Stromal cell of bone marrow (primary cell): ENCODE measurements around the gene CHAT.

Experiments
- DNase-seq: peaks from one replicate; pipeline ENCODE4 v3.0.0-alpha.2; 2012; ENCODE audit warnings: low read depth

The CHAT gene

GRCh38 chr10:49688920-49689319 is 75.1 kb downstream of the CHAT start:
- no peak for DNase-seq

- DNase-seq, result no peak
Measured at GRCh38 chr10:49689882-49690510, 76.2 kb downstream of the CHAT start.

GRCh38 chr10:49690698-49691356 is 77.0 kb downstream of the CHAT start:
- no peak for DNase-seq

GRCh38 chr10:49691588-49691987 is 77.8 kb downstream of the CHAT start:
- DNase-seq, result no peak

- DNase-seq, result no peak
Measured at GRCh38 chr10:49694466-49694865, 80.6 kb downstream of the CHAT start.

- no peak for DNase-seq
Measured at GRCh38 chr10:49696311-49696710, 82.5 kb downstream of the CHAT start.

GRCh38 chr10:49698679-49699078 is 84.8 kb downstream of the CHAT start:
- no peak for DNase-seq

- no peak for DNase-seq
Measured at GRCh38 chr10:49700211-49700610, 86.4 kb downstream of the CHAT start.

- DNase-seq, result no peak
Measured at GRCh38 chr10:49700997-49701396, 87.2 kb downstream of the CHAT start.

- no peak for DNase-seq
Measured at GRCh38 chr10:49707585-49707984, 93.7 kb downstream of the CHAT start.

- DNase-seq, result no peak
Measured at GRCh38 chr10:49709934-49710333, 96.1 kb downstream of the CHAT start.

GRCh38 chr10:49710966-49711365 is 97.1 kb downstream of the CHAT start:
- DNase-seq, result no peak

GRCh38 chr10:49711481-49711880 is 97.6 kb downstream of the CHAT start:
- DNase-seq, result no peak

- no peak for DNase-seq
Measured at GRCh38 chr10:49713266-49713665, 99.4 kb downstream of the CHAT start.
